Neural cell (in vitro differentiated cells): ENCODE measurements around the gene TYMP. TPM values are rescaled to one million over a fixed set of nuclear protein-coding genes. Genes with fewer than 3 reads are reported as not detected.

ENCODE experiments used
- H2AFZ ChIP-seq: fragments of 200-600, 300-800 bp; sonication (generic), shearing (Covaris generic); 2 replicates; pipeline ENCODE4 v1.6.0; 2014; ENCODE audit warnings: low read depth, mild to moderate bottlenecking, antibody characterized with exemption, low read length, moderate library complexity
- H3F3A ChIP-seq: fragments of 200-600 bp; shearing (Covaris generic); 2 replicates; pipeline ENCODE4 v1.6.1; 2016; ENCODE audit warnings: mild to moderate bottlenecking, moderate library complexity, mixed read lengths, antibody characterized with exemption, low read length; ENCODE audit not compliant: insufficient read depth, poor library complexity, severe bottlenecking
- H3K27ac ChIP-seq: fragments of 200-600, 300-800 bp; sonication (generic), shearing (Covaris generic); 2 replicates; pipeline ENCODE4 v1.5.1; 2014; ENCODE audit warnings: mild to moderate bottlenecking, low read length, moderate library complexity
- H3K27me3 ChIP-seq: fragments of 300-800, 200-600 bp; sonication (generic), shearing (Covaris generic); 2 replicates; pipeline ENCODE4 v1.6.0; 2014; ENCODE audit warnings: mild to moderate bottlenecking, low read depth, low read length, moderate library complexity; ENCODE audit not compliant: insufficient read depth
- H3K36me3 ChIP-seq: fragments of 300-800, 200-600 bp; sonication (generic), shearing (Covaris generic); 2 replicates; pipeline ENCODE4 v1.5.1; 2014; ENCODE audit warnings: mild to moderate bottlenecking, antibody characterized with exemption, low read length, moderate library complexity; ENCODE audit not compliant: insufficient read depth
- H3K4me2 ChIP-seq: fragments of 300-800, 200-600 bp; sonication (generic), shearing (Covaris generic); 2 replicates; pipeline ENCODE4 v1.6.0; 2014; ENCODE audit warnings: mild to moderate bottlenecking, low read length
- H3K4me3 ChIP-seq: fragments of 300-800, 200-600 bp; sonication (generic), shearing (Covaris generic); 2 replicates; pipeline ENCODE4 v1.5.1; 2014; ENCODE audit warnings: mild to moderate bottlenecking, low read length, moderate library complexity
- H3K79me2 ChIP-seq: fragments of 200-600 bp; shearing (Covaris generic); replicated peaks from 2 replicates; pipeline ENCODE4 v1.6.0; 2014; ENCODE audit warnings: mild to moderate bottlenecking, low read length, moderate library complexity; ENCODE audit not compliant: insufficient read depth
- H3K9ac ChIP-seq: fragments of 300-800, 200-600 bp; sonication (generic), shearing (Covaris generic); 2 replicates; pipeline ENCODE4 v1.6.1; 2016; ENCODE audit warnings: mild to moderate bottlenecking, low read length, mixed read lengths
- H3K9me2 ChIP-seq: fragments of 200-600 bp; shearing (Covaris generic); 2 replicates; pipeline ENCODE4 v1.6.1; 2016; ENCODE audit warnings: mild to moderate bottlenecking, low read length, mixed read lengths; ENCODE audit not compliant: insufficient read depth
- H3K9me3 ChIP-seq: fragments of 200-600, 300-800 bp; sonication (generic), shearing (Covaris generic); 2 replicates; pipeline ENCODE4 v1.6.1; 2016; ENCODE audit warnings: mild to moderate bottlenecking, mixed run types, low read length, moderate library complexity, mixed read lengths
- H4K20me1 ChIP-seq: fragments of 200-600 bp; shearing (Covaris generic); 2 replicates; pipeline ENCODE4 v1.6.1; 2016; ENCODE audit warnings: mild to moderate bottlenecking, mixed run types; ENCODE audit not compliant: insufficient read depth
- CTCF ChIP-seq: fragments of 450-650 bp; IDR thresholded peaks from 2 replicates; pipeline ENCODE4 v1.5.1; 2014; ENCODE audit warnings: antibody characterized with exemption, mild to moderate bottlenecking, moderate library complexity; ENCODE audit not compliant: poor library complexity, severe bottlenecking
- EP300 ChIP-seq: fragments of 450-650 bp; conservative IDR thresholded peaks from 2 replicates; pipeline ENCODE4 v1.6.1; 2014; ENCODE audit warnings: antibody characterized with exemption, mild to moderate bottlenecking, moderate library complexity; ENCODE audit not compliant: poor library complexity, severe bottlenecking
- EZH2 ChIP-seq: fragments of 200-600, 300-800 bp; shearing (Covaris generic), sonication (generic); IDR thresholded peaks from 2 replicates; pipeline ENCODE4 v1.6.1; 2014; ENCODE audit warnings: antibody characterized with exemption, low read length, borderline replicate concordance, mild to moderate bottlenecking; ENCODE audit not compliant: insufficient read depth, poor library complexity, severe bottlenecking
- MXI1 ChIP-seq: fragments of 450-650 bp; conservative IDR thresholded peaks from 2 replicates; pipeline ENCODE4 v1.6.1; 2014; ENCODE audit warnings: antibody characterized with exemption, mild to moderate bottlenecking; ENCODE audit not compliant: poor library complexity, severe bottlenecking
- POLR2AphosphoS5 ChIP-seq: IDR thresholded peaks from 2 replicates; pipeline ENCODE4 v1.6.1; 2012
- RAD21 ChIP-seq: fragments of 450-650 bp; conservative IDR thresholded peaks from 2 replicates; pipeline ENCODE4 v1.6.1; 2014; ENCODE audit warnings: antibody characterized with exemption, mild to moderate bottlenecking, moderate library complexity
- SMC3 ChIP-seq: fragments of 450-650 bp; conservative IDR thresholded peaks from 2 replicates; pipeline ENCODE4 v1.6.1; 2014; ENCODE audit warnings: antibody characterized with exemption, mild to moderate bottlenecking, moderate library complexity; ENCODE audit not compliant: poor library complexity
- TAF1 ChIP-seq: IDR thresholded peaks from 2 replicates; pipeline ENCODE4 v1.6.1; 2012; ENCODE audit warnings: low read depth
- polyA plus RNA-seq: library from polyadenylated mRNA; depleted of rRNA; stranded (reverse); fragments of >200 nt; gene quantifications from 2 replicates; pipeline ENCODE4 v1.2.3, GENCODE V29; 2014
- TF ChIP-seq, protein P1 (sequence below): IDR thresholded peaks from 2 replicates; pipeline ENCODE4 v1.6.1; 2012; ENCODE audit warnings: borderline replicate concordance

TYMP gene
- polyA plus RNA-seq, 1 donor from 2014 or later: 0.87 TPM

GRCh38 chr22:50488886-50489285 lies 40.9 kb downstream of the TYMP start:
- Histone ChIP-seq H3K4me3 (no peak overlapping the region), H3K79me2 (no peaks in the 10 kb centered on the region), H2AFZ (no peak overlapping the region), H3K4me2 (no peak overlapping the region), H4K20me1 (no peaks in the 10 kb centered on the region), H3K9me3 (no peaks in the 10 kb centered on the region), H3F3A (no peaks in the 10 kb centered on the region), H3K9ac (no peak overlapping the region), H3K9me2 (no peaks in the 10 kb centered on the region), H3K36me3 (no peaks in the 10 kb centered on the region), H3K27ac (no peak overlapping the region), H3K27me3 (no peaks in the 10 kb centered on the region)
- TF ChIP-seq CTCF (no peak), TAF1 (no peak), EP300 (no peak), SMC3 (no peak), EZH2 (no peak), RAD21 (no peak), POLR2AphosphoS5 (no peak), MXI1 (no peak)
- TF ChIP-seq, protein P1, sequence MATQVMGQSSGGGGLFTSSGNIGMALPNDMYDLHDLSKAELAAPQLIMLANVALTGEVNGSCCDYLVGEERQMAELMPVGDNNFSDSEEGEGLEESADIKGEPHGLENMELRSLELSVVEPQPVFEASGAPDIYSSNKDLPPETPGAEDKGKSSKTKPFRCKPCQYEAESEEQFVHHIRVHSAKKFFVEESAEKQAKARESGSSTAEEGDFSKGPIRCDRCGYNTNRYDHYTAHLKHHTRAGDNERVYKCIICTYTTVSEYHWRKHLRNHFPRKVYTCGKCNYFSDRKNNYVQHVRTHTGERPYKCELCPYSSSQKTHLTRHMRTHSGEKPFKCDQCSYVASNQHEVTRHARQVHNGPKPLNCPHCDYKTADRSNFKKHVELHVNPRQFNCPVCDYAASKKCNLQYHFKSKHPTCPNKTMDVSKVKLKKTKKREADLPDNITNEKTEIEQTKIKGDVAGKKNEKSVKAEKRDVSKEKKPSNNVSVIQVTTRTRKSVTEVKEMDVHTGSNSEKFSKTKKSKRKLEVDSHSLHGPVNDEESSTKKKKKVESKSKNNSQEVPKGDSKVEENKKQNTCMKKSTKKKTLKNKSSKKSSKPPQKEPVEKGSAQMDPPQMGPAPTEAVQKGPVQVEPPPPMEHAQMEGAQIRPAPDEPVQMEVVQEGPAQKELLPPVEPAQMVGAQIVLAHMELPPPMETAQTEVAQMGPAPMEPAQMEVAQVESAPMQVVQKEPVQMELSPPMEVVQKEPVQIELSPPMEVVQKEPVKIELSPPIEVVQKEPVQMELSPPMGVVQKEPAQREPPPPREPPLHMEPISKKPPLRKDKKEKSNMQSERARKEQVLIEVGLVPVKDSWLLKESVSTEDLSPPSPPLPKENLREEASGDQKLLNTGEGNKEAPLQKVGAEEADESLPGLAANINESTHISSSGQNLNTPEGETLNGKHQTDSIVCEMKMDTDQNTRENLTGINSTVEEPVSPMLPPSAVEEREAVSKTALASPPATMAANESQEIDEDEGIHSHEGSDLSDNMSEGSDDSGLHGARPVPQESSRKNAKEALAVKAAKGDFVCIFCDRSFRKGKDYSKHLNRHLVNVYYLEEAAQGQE: no peak

DNA sequence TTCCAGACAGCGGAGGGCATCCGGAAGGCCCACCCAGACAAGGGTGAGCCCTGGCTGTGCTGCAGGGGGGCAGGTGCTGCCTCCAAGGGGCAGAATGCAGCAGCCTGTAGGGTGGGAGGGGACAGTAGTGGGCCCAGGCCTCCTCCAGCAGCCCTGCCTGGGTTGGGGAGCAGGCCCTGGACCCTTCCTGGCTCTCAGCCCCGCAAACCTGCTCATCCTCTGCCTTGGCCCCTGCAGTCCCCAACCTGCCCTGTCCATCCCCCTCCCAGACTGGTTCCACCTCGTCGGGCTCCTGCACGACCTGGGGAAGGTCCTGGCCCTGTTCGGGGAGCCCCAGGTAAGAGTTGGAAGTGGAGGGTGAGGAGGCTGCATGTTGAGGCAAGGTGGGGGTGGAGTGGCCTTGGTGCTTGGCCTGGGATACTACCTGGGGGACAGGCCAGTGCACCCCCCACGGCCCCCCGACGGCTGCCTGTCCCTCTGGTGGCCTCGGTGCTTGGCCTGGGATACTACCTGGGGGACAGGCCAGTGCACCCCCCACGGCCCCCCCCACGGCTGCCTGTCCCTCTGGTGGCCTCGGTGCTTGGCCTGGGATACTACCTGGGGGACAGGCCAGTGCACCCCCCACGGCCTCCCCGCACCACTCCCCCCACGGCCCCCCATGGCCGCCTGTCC lies 41.7 kb downstream of the TYMP start:
- H3K36me3 ChIP-seq: no peaks in the 10 kb centered on the region
- H3K9me2 ChIP-seq: no peaks in the 10 kb centered on the region
- H3F3A ChIP-seq: no peaks in the 10 kb centered on the region
- H2AFZ ChIP-seq: no peak overlapping the region
- TF ChIP-seq RAD21 (no peak), TAF1 (no peak), SMC3 (no peak)
- H3K4me3 ChIP-seq: no peak overlapping the region
- no peaks in the 10 kb centered on the region for H3K79me2 ChIP-seq
- no peaks in the 10 kb centered on the region for H3K9me3 ChIP-seq
- H3K9ac ChIP-seq: no peak overlapping the region
- H3K4me2 ChIP-seq: no peak overlapping the region
- no peaks in the 10 kb centered on the region for H4K20me1 ChIP-seq
- no peaks in the 10 kb centered on the region for H3K27me3 ChIP-seq
- no peak overlapping the region for H3K27ac ChIP-seq
